Gastroesophageal sphincter (tissue), 3 donors: Measurements from ENCODE around the gene NGF.

ENCODE experiments used
- EP300 ChIP-seq: sonication (generic); formaldehyde crosslinking; IDR thresholded peaks from one replicate; pipeline ENCODE4 v1.6.1; 2017; ENCODE audit warnings: antibody characterized with exemption, mild to moderate bottlenecking
- POLR2A ChIP-seq, 2 donors: fragments of 450-650 bp; IDR thresholded peaks; one replicate each; pipeline ENCODE4 v1.6.1; 2017; ENCODE audit warnings: antibody characterized with exemption in 2 of 2, mild to moderate bottlenecking in 2 of 2, moderate library complexity in 1 of 2
- POLR2AphosphoS5 ChIP-seq: sonication (generic); formaldehyde crosslinking; IDR thresholded peaks from one replicate; pipeline ENCODE4 v1.6.1; 2017; ENCODE audit warnings: antibody characterized with exemption
- TF ChIP-seq, protein P1 (sequence below), 4 experiments: fragments of 200-600 bp in 2 of 4; fragments of 450-650 bp in 2 of 4; sonication (generic) in 1 of 4; IDR thresholded peaks; one replicate each; pipeline ENCODE4 v1.5.1; 2017 to 2019; ENCODE audit warnings: antibody characterized with exemption in 4 of 4, mild to moderate bottlenecking in 2 of 4, moderate library complexity in 2 of 4

GRCh38 chr1:115373305-115373704 is 35.3 kb upstream of the NGF start:
- TF ChIP-seq, protein P1, sequence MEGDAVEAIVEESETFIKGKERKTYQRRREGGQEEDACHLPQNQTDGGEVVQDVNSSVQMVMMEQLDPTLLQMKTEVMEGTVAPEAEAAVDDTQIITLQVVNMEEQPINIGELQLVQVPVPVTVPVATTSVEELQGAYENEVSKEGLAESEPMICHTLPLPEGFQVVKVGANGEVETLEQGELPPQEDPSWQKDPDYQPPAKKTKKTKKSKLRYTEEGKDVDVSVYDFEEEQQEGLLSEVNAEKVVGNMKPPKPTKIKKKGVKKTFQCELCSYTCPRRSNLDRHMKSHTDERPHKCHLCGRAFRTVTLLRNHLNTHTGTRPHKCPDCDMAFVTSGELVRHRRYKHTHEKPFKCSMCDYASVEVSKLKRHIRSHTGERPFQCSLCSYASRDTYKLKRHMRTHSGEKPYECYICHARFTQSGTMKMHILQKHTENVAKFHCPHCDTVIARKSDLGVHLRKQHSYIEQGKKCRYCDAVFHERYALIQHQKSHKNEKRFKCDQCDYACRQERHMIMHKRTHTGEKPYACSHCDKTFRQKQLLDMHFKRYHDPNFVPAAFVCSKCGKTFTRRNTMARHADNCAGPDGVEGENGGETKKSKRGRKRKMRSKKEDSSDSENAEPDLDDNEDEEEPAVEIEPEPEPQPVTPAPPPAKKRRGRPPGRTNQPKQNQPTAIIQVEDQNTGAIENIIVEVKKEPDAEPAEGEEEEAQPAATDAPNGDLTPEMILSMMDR (IDR thresholded peaks at IDR 0.05): no peak
- TF ChIP-seq EP300 (no peak), POLR2A (IDR thresholded peaks at IDR 0.05) (no peak), POLR2AphosphoS5 (no peak)
